Measurements from ENCODE around the gene GPN3. TPM values are rescaled to one million over a fixed set of nuclear protein-coding genes. Genes with fewer than 3 reads are reported as not detected.

GPN3 gene
- total and polyA plus RNA-seq, 2 of the 13 experiments (the other 11 are each of a cell fraction or from before 2014, with no cell fraction given) = 28.7 to 29.5 TPM

DNA sequence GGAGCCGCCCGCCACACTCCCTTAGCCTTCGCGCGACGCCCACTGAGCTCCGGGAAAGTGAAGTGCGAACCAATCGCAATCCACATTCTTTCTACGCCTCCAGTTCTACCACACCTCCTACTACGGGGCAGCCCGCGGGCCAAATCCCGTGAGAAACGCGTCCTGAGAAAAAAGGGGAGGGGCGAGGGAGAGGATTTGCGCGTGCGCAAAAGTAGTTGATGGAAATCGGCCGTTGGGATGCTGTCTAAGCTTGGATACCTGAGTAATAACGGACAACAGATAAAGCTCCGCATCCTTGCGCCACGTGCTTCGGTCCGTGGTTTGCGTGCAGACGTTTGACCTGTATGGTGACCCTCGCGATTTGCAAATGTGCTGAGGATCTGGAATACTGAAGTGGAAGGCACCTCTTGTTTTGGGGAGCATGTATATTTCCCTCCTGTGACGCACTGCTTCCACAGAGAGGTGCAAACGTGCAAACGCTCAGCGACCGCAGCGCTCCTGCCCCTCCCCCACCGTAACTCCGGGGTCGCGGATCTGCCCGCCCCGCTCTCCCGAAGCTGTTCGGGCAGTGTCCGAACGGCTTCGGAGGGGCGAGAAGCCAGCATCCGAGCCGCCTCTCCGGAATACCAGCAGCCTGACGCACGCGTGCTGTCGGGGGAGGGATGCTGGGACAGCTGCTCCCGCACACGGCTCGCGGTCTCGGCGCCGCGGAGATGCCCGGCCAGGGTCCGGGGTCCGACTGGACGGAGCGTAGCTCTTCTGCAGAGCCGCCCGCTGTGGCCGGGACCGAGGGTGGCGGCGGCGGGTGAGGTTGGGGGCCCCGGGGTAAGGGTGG lies at the start of gene GPN3, which contains the start of gene FAM216A (continued):
- TF ChIP-seq ZNF333 (CRISPR knock-in tag; IDR thresholded peaks at IDR 0.05; ENCODE audit: borderline replicate concordance) = no peak
- TF ChIP-seq KLF9 (CRISPR knock-in tag; IDR thresholded peaks at IDR 0.05; ENCODE audit: low read depth) = 0 out of 2 replicates have a peak, but pooled peaks have one; percentile 65
- TF ChIP-seq ZBTB42 (CRISPR knock-in tag; IDR thresholded peaks at IDR 0.05) = no peak
- TF ChIP-seq ZNF784 (CRISPR knock-in tag; IDR thresholded peaks at IDR 0.05; ENCODE audit: borderline replicate concordance) = peak; percentile 69
- TF ChIP-seq, protein P1, sequence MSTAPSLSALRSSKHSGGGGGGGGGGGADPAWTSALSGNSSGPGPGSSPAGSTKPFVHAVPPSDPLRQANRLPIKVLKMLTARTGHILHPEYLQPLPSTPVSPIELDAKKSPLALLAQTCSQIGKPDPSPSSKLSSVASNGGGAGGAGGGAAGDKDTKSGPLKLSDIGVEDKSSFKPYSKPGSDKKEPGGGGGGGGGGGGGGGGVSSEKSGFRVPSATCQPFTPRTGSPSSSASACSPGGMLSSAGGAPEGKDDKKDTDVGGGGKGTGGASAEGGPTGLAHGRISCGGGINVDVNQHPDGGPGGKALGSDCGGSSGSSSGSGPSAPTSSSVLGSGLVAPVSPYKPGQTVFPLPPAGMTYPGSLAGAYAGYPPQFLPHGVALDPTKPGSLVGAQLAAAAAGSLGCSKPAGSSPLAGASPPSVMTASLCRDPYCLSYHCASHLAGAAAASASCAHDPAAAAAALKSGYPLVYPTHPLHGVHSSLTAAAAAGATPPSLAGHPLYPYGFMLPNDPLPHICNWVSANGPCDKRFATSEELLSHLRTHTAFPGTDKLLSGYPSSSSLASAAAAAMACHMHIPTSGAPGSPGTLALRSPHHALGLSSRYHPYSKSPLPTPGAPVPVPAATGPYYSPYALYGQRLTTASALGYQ (CRISPR knock-in tag; IDR thresholded peaks at IDR 0.05) = no peak
- TF ChIP-seq PAF1 (CRISPR knock-in tag; IDR thresholded peaks at IDR 0.05) = no peak
- TF ChIP-seq, protein P2, sequence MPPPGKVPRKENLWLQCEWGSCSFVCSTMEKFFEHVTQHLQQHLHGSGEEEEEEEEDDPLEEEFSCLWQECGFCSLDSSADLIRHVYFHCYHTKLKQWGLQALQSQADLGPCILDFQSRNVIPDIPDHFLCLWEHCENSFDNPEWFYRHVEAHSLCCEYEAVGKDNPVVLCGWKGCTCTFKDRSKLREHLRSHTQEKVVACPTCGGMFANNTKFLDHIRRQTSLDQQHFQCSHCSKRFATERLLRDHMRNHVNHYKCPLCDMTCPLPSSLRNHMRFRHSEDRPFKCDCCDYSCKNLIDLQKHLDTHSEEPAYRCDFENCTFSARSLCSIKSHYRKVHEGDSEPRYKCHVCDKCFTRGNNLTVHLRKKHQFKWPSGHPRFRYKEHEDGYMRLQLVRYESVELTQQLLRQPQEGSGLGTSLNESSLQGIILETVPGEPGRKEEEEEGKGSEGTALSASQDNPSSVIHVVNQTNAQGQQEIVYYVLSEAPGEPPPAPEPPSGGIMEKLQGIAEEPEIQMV (CRISPR knock-in tag; IDR thresholded peaks at IDR 0.05; ENCODE audit: low read depth) = 0 out of 2 replicates have a peak, but pooled peaks have one; percentile 9
- no peak; the same call in 1 of the 2 replicates for TF ChIP-seq ZNF256 (CRISPR knock-in tag; conservative IDR thresholded peaks at IDR 0.05)
- TF ChIP-seq KIAA2018 (CRISPR knock-in tag; IDR thresholded peaks at IDR 0.05; ENCODE audit: borderline replicate concordance) = peak; percentile 42; the same call in 1 of the 2 replicates
- TF ChIP-seq, protein P3, sequence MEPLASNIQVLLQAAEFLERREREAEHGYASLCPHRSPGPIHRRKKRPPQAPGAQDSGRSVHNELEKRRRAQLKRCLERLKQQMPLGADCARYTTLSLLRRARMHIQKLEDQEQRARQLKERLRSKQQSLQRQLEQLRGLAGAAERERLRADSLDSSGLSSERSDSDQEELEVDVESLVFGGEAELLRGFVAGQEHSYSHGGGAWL (CRISPR knock-in tag; IDR thresholded peaks at IDR 0.05) = peak; percentile 53
- TF ChIP-seq CHD2 (IDR thresholded peaks at IDR 0.05; ENCODE audit: low read depth, low read length) = peak; percentile 91
- no peak; the same call in 1 of the 2 replicates for TF ChIP-seq KDM5A (IDR thresholded peaks at IDR 0.05; ENCODE audit: borderline replicate concordance, low read length)
- peak; percentile 73 for TF ChIP-seq PHF20 (CRISPR knock-in tag; IDR thresholded peaks at IDR 0.05)
- peak; percentile 19; the same call in 1 of the 2 replicates for TF ChIP-seq SMAD9 (CRISPR knock-in tag; IDR thresholded peaks at IDR 0.05)

Measured in HepG2 (cell line).